Stimulated activated CD4-positive, alpha-beta T cell treated with anti-CD3 and anti-CD28 coated beads, Interleukin-1b, Interleukin-23, amount 100 ng/mL, for 4 hours (primary cell): ENCODE measurements around the gene FIZ1.

Experiments
- DNase-seq, 2 donors: peaks; one replicate each; pipeline ENCODE4 v3.0.0-alpha.2; 2020; ENCODE audit warnings: low read depth in 2 of 2

Gene FIZ1

DNA sequence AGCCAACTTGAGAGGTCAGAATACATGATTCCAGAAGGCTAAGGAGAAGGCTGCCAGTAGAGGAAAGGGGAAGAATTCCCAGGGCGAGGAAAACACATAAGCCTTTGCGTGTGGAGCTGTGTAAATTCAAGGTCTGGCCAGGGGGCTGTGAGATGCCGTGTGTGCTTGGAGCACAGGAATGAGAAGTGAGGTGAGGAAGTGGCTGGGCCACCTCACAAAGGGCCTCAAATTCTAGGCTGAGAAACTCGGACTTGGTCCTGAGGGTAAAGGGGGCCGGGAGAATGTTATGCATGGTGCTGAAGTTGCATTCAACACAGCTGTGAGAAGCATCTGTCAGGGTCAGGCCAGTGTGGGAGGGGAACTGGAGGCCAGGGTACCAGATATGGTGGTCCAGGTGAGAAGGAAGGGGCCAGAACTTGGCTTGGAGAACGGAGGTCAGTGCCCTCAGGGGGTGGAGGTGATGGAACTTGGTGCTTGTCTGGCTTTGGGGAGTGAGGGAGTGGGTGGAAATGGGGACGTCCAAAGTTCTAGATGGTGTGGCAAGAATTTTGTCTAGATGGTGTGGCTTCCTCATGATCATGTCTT lies 36.6 kb upstream of the FIZ1 start:
- no peak for DNase-seq

DNA sequence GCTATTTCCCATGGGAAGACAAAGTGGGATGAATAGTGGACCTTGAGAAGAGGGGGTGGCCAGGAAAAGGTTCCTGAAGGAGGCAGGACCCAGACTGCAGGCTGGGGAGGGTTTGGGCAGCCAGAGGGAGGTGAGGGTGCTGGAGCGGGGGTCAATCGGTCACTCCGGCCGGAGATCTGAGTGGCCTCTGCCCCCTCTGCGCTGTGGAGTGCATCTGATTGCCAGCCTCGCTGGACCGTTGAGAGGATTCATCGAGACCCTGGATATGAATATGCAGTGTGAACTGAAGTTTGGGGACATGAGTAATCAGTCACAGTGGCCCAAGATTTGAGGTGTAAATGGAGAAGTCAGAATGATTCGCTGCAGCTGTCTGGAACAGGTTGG lies 36.0 kb upstream of the FIZ1 start:
- no peak for DNase-seq

DNA sequence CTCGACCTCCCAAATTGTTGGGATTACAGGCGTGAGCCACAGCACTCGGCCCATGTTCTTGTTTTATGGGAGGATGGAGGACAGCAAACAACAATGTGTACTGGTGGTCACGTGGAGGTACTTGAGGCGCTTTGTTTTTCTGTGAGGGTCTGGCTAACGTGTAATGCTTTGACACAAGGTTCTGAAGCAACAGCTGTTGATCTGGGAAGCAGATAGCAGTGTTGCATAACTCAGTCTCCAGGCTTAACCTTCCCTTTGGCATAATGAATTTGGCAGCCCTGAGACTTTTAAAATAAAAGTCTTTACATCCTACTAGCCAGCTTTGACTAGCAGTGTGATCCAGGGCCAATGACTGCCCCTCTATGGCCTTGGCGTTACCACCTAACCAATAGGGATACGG lies 34.5 kb upstream of the FIZ1 start:
- no peak for DNase-seq

DNA sequence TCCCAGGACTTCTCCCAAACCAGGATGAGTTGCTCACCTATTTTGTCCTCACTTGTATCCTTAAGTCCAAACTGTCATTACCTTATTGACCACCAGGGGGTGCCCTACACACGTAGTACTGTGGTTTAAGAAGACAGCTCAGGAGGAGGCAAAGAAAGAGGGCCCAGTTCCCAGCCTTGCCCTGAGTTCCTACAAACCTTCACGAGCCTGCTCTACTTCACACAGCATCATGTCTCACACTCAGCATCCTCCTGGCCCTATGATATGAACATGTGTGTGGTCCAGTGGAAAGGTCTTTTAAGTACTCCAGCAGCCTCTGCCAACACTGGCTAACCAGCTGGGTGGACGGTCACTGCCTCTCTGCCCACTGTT lies 33.1 kb upstream of the FIZ1 start:
- peak; percentile 51 to 91 for DNase-seq

DNA sequence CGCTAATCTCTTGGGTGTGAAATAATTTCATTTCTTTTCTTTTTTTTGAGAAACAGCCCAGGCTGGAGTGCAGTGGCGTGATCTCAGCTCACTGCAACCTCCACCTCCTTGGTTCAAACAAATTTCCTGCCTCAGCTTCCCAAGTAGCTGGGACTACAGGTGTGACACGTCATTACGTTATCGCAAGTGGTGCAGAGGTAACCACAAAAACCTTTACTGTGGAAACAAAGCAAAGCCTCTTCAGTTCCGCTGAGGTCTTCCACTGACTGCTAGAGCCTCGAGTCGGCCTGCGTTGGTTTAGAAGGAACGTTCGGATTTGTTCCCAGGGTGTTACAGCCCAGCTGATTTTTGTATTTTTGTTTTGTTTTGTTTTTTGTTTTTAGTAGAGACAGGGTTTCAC lies 27.0 kb upstream of the FIZ1 start:
- peak in 1 of 2 donors; percentile 45 for DNase-seq

DNA sequence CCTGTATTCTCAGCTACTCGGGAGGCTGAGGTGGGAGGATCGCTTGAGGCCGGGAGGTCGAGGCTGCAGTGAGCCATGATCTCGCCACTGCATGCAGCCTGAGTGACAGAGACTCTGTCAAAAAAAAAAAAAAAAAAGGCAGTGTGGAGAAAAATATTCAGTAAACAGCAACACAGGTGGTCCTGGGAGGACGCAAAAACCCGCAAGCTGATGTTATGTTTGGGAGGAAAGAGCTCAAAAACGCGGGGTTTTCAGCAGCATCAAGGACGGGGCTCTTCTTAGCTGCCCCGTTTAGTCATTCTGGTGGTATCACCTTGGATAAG lies 25.6 kb upstream of the FIZ1 start:
- DNase-seq: no peak

DNA sequence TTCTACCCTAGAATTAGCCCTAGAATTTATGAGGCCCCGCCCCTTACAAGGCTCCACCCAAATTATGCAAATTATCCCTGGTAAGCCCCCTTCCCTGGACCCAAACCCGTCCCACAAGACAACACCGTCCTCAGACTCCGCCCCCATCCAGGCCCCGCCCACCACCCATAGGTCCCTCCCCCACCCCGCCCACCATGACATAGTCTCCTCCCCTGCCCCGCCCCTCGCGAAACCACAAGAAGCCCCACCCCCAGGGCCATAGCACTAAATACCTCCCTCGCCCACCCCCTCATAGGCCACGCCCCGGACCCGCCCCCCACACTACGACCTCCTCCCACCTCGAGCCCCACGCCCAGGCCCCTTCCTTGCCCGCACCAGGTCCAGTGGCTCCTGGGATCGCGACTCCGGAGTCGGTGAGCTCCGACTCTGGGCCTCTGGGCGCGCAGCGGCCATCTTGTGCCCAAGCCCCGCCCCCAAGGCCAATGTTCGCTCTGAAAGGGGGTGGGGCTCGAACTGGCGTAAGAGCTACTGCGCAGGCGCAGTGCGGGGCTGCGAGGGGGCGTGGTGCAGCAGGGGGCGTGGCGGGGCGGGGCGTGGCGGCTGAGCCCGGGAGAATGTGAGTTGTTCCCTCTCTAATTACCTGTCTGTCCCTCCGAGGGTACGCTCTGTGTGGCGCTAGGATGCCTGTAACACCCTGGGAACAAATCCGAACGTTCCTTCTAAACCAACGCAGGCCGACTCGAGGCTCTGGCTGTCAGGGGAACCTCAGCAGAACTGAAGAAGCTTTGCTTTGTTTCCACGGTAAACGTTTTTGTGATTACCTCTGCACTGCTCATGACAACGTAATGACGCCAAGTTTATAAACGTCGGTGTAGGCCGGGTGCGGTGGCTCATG lies 25.0 kb upstream of the FIZ1 start, which contains the start of gene ZNF784:
TSS of gene ZNF784 (minus strand) at position 458 of the 895 bp plus-strand sequence. CDS start at position 453, 5 bp downstream.
- DNase-seq: peak; percentile 95

DNA sequence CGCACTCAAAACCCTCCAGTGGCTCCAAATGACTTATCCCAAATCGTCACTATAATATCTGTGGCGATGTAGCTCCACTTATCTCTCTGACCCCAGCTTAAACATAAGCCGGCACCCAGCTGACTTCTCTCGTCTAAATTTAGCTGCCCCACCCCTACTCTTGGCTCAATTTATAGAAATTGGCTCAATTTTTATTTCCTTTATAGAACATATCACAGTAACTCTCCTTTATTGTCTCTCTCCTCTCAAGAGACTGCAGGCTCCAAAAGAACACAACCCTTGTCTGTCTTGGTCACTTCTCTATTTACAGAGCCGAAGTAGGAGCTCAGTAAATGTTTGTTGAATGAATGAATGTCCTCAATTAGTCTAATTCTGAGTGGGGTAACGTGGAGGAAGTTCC lies 24.2 kb upstream of the FIZ1 start:
- DNase-seq: no peak

DNA sequence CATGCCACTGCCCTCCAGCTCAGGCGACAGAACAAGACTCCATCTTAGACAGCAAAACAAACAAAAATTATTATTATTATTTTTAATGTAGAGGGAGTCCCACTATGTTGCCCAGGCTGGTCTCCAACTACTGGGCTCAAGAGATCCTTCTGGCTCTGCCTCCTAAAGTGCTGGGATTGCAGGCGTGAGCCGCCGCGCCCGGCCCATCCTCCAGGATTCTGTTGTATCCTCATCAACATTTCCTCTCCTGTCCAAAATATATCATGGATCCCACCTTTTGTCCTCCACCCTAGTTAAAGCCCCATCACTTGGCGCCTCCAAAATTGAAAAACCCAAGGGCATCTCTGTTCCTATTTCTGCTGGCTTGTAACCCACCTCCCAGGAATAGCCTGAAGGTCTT lies 23.8 kb upstream of the FIZ1 start:
- no peak for DNase-seq

DNA sequence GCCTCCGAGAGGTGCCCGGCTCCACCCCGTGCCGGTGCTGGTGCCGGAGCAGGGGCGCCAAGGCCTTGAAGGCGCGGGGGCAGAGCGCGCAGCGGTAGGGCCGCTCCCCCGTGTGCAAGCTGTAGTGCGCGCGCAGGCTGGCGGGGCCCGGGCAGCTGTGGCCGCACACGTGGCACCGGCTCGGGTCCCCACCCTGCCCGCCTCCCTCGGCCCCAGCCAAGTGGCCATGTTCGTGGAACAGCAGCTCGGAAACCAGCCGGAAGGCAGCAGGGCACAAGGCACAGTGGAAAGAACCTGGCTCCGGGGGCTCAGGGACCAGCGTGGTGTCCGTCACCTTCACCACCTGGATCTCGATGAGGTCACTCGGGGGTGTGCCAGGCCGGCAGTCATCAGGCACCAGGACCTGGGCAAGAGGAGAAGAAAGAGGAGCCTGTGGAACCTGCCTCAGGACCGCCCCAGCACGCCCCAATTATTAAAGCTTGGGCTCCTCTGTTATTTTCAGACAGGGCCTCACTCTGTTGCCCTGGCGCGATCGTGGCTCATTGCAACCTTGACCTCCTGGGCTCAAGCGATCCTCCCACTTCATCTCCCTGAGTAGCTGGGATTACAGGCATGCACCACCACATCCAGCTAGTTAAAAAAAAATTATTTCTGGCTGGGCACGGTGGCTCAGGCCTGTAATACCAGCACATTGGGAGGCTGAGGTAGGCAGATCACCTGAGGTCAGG lies 23.1 kb upstream of the FIZ1 start:
- DNase-seq: no peak

DNA sequence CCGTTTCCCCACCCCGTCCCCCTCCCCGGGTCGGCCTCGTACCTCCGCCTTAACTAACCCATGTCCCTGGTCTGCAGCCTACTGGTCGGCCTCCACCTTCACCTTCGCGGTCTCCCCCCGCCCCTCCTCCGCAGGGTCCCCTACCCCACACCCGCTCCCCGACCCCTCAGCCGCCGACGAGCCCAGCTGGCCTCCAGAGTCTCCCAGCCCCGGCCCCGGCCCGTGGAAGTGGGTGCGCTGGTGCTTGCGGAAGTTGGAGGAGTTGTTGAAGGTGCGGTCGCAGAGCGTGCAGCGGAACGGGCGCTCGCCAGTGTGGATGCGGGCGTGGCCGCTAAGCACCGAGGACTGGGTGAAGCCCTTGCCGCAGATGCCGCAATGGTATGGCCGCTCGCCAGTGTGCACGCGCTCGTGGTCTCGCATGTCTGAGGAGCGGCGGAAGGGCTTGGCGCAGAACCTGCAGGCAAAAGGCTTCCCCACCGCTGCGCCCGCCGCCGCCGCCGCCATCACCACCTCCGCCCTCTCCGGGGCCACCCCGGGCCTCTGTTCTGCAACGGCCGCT lies 22.4 kb upstream of the FIZ1 start:
- no peak for DNase-seq

DNA sequence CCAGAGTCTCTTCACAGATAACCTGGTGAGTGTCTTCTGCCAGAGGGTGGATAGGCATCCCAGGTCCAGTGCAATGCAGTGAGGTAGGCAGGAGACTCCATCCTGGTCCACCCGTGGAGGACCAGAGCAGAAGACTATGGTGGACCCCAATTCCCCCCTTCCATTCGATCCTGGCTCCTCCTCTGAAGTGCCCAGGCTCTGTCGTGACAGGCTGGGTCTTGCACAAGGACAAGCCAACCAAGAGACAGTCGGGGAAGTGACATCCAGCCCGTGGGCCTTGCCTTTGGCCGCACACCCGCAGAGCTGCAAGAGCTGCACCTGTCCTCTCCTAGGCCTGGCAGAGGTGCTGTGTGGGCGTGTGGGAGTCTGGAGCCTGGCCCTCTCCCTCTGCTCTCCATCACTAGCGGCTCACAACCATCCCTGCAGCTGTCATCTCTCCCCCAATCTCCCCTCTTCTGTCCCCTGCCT lies 21.9 kb upstream of the FIZ1 start:
- no peak for DNase-seq

DNA sequence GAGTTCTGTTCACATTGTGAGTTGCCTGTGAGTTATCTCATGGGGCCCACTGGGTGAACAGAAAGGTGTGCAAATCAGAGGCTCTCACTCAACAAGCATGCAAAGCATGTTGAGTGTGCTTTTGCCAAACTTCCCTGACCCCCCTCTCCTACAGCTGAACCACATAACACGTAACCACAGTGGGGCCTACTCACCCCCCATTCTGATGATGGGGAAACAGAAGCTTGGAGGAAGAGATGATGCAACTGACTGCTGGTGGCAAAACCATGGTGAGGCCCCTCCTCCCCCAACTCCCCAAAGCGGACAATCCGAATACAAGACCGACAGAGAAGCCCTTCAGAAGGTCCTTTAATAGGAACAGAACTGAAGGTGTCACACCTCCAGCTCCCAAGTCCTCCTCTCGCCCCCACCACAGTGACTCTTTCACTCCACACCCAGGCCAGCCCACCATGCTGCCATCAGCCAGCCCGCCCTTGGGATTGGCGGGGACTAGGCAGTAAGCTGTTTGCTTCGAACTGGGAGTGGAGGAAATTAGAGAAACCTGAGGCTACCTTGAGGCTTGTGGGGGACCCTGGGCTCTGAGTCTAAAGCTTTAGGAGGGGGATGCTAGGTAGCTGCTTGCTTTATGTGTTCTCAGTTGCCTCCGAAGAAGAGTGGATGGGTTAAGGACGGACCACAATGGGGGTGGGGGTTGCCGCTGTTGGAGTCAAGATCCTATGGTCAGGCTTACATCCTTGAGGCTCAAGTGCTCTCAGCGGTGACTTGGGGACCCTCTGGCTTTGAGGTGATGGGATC lies 21.3 kb upstream of the FIZ1 start:
- DNase-seq: no peak

DNA sequence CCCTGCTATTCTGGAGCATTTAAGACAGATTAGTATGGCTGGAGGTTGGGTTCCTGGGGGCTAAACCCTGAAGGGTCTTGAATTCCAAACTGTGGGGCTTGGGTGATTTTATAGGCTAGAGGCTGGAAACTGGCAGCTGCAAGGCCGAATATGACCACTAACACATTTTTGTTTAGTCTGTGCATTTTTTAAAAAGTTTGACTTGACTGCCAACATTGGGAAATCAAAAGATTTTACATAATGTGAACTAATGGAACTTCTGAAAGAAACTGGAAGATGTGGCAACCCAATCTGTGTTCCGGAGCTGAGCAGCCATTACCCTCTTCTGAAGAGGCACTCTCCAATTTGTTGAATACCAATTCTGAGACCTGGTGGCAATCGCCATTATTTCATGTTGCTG lies 20.0 kb upstream of the FIZ1 start:
- DNase-seq: no peak

DNA sequence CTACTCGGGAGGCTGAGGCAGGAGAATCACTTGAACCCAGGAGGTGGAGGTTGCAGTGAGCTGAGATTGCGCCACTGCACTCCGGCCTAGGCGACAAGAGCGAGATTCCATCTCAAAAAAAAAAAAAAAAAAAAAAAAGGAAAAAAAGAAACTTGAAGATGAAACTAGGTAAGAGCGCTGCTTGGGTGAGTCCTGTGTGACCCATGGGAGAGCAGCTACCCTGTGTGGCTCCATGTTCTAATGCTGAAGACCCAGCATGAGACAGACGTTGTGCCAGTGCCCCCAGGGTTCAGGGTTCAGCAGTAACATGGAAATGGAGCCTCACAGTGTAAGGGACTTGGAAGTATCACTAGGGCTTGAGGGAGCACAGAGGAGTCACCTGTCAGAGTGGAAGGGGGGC lies 19.1 kb upstream of the FIZ1 start:
- no peak for DNase-seq

DNA sequence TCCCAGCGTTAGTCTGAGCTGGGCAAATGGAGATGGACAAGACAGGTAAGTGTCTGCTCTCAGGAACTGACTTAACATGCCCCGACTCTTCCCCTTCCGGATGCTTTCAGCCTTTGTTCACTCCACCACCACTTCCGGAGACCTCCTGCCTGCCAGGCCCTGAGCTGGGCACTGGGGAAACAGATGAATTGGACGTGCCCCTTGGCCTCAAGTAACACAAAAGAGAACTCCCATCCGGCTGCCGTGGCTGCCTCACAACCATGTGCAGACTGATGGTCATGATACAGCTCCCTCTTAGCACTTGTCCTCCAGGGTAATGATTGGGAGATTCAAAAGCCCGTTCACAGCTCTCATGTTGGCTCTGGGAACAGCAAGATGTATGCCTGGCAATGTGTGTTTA lies 18.1 kb upstream of the FIZ1 start:
- no peak for DNase-seq

DNA sequence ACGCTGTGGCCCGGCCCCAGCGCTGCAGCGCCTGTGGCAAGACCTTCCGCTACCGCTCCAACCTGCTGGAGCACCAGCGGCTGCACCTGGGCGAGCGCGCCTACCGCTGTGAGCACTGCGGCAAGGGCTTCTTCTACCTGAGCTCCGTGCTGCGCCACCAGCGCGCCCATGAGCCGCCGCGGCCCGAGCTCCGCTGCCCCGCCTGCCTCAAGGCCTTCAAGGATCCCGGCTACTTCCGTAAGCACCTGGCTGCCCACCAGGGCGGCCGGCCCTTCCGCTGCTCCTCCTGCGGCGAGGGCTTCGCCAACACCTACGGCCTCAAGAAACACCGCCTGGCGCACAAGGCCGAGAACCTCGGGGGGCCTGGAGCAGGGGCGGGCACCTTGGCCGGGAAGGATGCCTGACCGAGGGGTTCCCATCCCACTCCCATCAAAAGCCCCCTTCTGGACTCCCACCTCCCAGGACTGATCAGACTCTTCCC lies 17.1 kb upstream of the FIZ1 start:
- no peak for DNase-seq

DNA sequence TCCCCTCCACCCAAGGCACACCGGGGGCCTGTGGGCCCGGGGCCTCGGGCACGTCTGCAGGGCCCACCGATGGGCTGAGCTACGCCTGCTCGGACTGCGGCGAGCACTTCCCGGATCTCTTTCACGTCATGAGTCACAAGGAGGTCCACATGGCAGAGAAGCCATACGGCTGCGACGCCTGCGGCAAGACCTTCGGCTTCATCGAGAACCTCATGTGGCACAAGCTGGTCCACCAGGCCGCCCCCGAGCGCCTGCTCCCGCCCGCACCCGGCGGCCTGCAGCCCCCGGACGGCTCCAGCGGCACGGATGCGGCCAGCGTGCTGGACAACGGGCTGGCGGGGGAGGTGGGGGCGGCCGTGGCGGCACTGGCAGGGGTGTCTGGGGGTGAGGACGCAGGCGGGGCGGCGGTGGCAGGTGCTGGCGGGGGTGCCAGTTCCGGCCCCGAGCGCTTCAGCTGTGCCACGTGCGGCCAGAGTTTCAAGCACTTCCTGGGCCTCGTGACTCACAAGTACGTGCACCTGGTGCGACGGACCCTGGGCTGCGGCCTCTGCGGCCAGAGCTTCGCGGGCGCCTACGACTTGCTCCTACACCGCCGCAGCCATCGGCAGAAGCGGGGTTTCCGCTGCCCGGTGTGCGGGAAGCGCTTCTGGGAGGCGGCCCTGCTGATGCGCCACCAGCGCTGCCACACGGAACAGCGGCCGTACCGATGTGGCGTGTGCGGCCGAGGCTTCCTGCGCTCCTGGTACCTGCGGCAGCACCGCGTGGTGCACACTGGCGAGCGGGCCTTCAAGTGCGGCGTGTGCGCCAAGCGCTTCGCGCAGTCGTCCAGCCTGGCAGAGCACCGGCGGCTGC lies 16.5 kb upstream of the FIZ1 start:
- DNase-seq: no peak

DNA sequence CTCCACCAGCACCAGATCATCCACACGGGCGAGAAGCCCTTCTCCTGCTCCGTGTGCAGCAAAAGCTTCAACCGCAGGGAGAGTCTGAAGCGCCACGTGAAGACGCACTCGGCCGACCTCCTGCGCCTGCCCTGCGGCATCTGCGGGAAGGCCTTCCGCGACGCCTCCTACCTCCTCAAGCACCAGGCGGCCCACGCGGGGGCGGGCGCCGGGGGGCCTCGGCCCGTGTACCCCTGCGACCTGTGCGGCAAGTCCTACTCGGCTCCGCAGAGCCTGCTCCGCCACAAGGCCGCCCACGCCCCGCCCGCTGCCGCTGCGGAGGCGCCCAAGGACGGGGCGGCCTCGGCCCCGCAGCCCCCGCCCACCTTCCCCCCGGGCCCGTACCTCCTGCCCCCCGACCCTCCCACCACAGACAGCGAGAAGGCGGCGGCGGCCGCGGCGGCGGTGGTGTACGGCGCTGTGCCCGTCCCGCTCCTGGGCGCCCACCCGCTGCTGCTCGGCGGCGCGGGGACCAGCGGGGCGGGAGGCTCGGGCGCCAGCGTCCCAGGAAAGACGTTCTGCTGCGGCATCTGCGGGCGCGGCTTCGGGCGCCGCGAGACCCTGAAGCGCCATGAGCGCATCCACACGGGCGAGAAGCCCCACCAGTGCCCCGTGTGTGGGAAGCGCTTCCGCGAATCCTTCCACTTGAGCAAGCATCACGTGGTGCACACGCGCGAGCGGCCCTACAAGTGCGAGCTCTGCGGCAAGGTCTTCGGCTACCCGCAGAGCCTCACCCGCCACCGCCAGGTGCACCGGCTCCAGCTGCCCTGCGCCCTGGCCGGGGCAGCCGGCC lies 15.6 kb upstream of the FIZ1 start:
- DNase-seq: no peak
